GM18861 (cell line): Measurements from ENCODE around the gene MIEF2.
"Not testable (repeated sequence)": the region's sequence is repeated elsewhere in the genome, so short reads cannot be mapped to it uniquely, and the experiment has no call there.

Experiments used
- ATAC-seq: cut with Tn5 transposase; IDR thresholded peaks from one replicate; pipeline ENCODE4 v1.9.1; 2021; ENCODE audit not compliant: unreplicated experiment

MIEF2 gene, protein sequence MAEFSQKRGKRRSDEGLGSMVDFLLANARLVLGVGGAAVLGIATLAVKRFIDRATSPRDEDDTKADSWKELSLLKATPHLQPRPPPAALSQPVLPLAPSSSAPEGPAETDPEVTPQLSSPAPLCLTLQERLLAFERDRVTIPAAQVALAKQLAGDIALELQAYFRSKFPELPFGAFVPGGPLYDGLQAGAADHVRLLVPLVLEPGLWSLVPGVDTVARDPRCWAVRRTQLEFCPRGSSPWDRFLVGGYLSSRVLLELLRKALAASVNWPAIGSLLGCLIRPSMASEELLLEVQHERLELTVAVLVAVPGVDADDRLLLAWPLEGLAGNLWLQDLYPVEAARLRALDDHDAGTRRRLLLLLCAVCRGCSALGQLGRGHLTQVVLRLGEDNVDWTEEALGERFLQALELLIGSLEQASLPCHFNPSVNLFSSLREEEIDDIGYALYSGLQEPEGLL

DNA sequence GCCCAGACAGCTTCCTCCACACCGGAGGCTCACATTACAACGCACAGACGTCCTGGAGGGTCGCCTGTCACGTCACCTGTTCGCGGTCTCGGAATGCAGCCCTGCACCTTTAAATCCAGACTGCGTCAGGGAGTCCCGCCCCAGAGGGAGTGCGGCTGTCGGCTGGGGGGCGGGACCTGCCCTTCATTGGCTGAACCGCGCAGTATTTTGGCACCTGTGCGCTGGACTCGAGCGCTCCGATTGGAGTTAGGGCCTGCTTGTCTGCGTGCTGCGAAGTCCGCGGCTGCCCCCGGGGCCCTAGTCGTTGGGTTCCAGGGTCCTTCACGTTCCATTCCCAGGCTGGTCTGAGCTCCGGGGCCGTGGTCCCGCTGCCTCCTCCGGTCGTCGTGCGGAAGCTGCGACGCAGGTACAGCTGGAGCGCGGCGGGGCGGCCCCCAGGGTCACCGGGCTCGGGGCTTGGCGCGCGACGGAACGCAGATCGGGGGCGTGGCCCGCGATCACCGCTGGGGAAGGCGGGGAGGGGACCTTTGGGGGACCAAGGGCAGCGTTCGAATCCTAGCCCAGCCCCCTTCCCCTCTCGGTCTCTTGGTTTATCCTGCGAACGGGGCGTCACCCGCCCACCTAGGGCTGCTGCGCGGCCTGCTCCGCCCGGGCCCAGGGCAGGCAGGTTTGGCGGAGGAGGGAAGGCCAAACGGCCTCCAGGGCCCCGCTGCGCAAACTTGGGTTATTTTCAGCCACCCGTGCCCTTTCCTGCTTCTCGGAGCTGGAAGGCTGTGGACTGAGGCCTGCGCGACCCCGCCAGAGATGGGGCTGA, at the start of gene MIEF2:
Gene MIEF2, plus strand, starts transcription at position 331 of the 814 bp plus-strand sequence. CDS start 2,059 bp downstream, outside the sequence.
- peak; percentile 62 for ATAC-seq

DNA sequence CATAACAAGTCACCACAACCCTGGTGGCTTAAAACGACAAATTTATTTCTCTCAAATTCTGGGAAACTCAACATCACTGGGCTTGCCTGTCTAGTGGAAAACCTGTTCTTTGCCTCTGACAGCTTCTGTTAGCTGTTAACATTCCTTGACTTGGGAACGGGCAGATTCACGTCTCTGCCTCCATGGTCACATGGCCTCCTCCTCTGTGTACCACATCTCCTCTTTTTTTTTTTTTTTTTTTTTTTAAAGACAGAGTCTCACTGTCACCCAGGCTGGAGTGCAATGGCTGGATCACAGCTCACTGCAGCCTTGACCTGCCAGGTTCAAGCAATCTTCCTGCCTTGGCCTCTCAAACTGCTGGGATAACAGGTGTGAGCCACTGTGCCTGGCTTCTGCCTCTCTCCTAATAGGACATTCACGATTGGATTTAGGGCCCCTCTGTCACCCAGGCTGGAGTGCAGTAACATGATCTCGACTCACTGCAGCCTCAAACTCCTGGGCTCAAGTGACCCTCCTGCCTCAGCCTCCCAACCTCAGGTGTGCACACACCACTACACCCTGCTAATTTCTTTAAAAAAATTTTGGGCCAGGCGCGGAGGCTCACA, 46.7 kb upstream of the MIEF2 start:
- no peak for ATAC-seq

DNA sequence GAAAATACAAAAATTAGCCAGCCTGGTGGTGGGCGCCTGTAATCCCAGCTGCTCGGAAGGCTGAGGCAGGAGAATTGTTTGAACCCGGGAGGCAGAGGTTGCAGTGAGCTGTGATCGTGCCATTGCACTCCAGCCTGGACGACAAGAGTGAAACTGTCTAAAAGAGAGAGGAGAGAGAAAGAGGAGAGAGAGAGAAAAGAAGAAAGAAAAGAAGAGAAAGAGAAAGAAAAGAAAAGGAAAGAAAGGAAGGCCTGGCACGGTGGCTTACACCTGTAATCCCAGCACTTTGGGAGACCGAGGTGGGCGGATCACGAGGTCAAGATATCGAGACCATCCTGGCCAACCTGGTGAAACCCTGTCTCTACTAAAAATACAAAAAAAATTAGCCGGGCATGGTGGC, 43.6 kb upstream of the MIEF2 start:
- not testable (repeated sequence) for ATAC-seq

DNA sequence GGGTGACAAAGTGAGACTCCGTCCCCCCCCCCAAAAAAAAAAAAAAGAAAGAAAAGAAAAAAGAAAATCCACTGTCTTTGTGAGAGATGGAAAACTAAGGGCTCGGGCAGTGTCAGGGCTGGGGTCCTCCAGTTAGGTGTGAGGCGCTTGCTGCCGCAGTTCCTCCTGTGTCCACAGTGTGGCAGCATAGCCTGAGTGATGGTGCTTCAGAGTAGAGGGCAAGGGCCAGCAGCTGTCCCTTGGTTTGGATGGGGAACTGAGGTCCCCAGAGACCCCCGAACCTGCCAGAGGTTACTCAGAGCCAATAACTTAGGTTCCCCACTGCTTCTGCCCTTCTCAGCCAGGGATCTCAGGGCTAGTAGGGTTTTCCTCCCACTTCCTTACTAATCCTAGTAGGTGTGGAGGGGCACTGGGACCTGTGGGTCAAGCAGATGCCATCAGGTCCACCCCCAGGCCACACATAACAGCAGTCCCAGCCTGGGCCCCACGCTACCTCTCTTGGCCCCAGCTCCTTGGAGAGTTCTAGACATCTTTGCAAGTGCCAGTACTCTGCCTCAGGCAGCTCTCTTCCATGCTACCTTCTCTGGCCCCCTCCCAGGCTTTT, 42.9 kb upstream of the MIEF2 start:
- ATAC-seq: no peak

DNA sequence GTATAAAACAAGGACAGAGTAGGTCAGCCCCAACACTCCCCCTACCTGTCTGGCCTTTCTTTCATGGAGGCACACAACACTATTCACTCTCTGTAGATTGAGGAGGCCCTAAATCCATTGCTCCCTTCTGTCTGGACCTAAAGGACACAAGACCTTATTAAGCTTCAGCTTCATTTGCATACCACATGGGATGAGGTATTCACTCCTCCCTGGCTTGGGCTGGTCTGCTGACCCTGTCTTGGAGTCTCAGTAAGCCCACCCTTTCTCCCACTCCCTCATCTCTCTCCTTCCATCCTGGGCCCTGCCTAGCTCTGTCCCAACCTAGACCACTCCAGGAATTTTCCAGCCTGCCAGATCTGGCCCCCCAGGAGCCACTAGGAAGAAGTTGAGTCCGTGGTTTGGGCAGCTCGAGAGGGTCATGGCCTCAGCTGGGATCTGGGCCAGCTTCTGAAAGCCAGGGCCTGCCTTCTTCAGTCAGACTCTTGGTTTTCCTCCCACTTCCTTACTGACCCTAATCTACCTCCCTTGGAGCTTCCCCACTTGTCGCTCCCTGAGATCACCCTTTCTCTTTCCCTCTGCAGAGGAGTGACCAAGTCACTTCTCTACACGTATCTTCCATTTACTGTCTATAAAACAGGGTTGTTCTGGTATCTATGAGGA, 41.6 kb upstream of the MIEF2 start:
- ATAC-seq: no peak

DNA sequence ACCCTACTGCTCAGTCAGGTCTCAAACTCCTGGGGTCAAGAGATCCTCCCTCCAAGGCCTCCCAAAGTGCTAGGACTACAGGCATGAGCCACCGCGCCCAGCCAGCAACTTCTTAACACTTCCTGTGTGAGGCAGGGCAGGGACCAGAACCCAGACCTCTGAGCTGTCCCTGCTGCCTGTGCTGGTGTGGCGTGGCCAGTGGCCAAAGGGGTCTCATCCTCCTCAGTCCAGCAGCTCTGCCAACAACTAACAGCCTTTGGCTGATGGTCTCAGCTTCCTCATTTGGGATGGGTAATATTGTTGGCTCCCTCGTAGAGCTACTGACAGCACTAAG, 36.4 kb upstream of the MIEF2 start:
- no peak for ATAC-seq

DNA sequence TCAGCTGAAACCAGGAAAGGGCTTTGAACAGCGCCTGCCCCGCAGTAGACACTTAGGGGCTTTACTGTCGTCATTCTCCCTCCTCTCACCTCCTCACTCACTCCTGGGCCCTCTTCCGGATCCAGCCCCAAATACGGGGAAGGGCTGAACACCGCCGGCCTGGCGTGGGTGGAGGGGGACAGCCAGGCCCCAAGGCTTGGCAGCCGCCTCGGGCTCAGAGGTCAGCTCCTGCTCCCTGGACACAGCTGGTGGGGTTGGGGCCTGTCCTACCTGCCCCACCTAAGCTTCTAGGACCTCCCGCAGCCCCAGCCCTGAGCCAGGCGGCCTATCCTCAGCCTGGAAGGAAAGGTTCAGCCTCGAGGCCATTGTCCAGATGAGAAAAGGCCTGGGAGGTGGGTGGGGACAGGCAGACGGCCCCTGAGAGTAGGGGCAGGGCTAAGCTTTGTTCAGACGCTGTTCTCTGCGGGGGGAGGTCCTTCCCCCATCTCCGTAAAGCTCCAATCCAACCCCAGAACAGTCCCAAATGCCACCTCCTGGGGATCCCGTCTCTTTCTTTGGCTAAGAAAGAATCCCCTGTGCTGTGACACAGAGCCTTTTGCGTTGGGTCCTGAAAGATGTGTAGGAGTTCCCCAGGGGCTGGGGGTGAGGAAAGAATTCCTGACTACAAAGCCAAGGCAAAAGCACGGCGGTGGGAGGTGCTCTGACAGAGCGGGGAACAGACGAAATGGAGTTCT, 35.9 kb upstream of the MIEF2 start:
- ATAC-seq: no peak

DNA sequence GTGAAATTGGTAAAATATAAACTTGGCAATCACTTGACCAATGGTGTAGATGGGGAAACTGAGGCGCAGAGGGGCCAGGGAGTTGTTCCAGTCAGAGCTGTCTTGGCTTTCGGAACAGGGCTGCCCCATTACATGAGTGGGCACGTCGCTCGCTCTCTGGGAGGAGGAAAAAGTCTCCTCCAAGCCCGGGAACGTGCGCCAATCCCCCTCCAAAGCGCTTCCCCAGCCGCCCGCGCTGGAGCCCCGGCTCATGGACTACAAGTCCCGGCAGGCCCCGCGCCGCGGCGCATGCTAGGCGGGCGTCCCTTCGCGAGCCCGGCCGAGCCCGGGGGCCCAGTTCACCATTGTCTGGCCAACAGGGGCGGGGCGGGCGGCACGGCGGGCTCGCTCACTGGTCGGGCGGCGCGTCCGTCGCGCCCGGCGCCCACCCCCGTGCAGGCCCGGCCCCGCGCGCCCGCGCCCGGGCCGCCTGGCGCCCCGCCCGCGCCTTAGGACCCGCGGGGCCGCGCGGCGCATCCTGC, 35.3 kb upstream of the MIEF2 start, which contains the start of gene LLGL1:
Gene LLGL1, plus strand, starts transcription at position 515 of the 521 bp plus-strand sequence. CDS start 48 bp downstream, outside the sequence.
- ATAC-seq: peak; percentile 79

DNA sequence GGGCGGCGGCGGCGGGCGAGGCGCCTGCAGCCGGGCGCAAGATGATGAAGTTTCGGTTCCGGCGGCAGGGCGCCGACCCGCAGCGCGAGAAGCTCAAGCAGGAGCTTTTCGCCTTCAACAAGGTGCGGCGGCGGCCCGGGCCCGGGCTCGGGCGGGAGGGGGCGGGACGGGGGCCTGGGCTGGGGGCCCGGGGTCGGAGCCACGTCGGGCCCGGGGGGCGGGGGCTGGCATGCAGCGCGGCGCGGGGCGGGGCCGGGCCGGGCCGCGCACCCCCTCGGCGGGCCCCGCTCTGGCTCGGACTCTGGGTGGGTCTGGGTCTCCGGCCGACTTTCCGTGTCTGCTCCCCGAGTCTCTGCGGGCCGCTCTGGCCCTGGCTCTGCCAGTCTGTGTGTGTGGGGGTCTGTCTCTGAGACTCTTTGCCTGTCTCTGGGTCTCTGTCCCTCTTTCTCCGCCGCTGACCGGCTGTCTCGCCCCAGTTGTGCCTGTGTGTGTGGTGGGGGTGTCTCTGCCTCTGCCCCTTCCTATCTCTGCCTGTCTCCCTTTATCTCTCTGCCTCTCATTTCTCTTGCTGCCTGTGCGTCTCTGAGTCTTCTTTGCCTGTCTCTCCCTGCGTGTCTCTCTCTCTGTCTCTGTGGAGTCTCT, 34.7 kb upstream of the MIEF2 start:
- ATAC-seq: peak; percentile 5

DNA sequence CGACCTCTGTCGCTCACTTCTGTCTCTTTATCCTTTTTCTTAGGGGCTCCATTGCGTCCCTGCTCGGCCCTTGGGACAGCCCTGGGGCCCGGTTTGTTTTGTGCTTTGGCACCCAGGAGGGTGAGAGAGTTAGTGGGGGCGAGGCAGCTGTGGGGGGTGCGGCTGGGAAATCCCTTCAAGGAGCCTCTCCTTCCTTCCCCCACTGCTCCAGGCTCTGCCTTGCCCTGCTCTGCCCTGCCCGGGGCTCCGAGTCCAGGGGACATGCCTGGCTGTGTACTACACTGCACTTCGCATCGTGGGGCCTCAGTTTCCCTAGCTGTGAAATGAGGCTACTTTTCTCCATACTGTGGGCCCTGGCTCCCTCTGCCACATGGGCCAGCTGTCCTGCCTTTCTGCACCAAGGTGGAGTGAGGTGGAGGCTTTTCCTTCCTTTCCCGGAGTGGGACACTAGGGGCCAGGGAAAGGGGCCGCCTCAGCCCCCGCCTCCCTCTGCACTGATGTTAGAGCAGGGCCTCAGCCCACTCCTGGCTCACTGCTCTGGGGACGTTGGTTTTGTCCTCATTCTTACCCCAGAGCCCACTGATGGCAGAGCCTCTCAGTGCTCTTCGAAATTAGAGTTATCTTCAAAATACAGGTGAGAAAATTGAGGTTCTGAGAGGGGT, 34.0 kb upstream of the MIEF2 start:
- no peak for ATAC-seq

DNA sequence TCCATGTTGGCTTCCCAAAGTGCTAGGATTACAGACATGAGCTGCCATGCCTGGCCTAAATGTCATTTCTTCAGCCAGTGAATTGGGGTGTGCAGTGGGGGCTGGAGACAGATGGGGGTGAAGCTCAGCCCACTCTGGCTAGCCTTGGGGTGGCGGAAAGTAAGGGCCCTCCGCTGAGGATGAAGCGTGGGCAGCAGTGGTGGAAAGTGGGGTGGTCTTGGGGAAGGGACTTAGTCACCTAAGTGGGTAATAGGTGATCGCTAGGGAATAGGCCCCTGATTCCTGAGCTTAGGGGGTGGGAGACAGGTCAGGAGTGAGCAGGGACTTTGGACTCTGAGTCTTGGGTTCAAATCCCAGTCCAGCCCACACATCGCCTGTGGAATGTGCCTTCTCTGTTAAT, 32.8 kb upstream of the MIEF2 start:
- no peak for ATAC-seq

DNA sequence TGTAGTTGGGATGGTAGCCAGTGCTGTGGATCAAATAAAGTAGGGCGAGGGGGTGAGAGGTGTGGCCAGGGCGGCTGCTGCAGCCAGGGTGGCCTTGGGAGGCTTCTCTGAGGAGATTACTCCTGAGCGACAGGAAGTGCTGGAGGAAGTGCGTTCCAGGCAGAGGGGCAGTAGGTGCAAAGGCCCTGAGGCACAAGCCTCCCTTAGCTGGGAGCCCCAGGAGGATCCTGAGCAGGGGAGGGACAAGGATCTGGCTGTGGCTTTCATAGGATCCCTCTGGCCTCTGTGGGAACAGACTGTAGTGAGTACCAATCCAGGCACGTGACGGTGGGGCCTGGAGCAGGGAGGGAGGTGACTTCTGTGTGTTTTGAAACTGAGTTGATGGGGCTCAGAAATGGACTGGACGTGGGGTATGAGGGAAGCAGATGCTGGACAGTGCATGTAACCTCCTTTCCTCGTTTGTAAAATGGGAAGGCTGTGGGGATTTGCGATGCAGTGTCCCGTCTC, 32.2 kb upstream of the MIEF2 start:
- no peak for ATAC-seq

DNA sequence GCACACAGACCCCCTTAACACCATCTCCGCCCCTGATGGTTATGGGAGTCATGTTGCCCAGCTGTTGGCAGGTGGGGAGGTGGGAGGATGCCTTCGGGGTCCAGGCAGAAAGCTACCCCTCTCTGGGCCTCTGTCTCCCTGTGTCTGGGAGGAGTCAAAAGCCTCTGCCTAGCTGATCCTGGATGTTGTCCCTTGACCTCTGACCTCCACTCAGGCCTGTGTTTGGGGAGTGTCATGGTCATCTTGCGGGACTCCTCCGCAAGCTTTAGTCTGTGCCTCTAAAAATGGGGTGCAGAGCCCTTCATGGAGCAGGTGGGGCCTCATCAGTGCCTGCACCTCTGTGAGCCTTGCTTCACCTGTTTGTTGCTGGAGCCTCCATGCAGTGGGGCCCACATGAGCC, 31.2 kb upstream of the MIEF2 start:
- ATAC-seq: no peak

DNA sequence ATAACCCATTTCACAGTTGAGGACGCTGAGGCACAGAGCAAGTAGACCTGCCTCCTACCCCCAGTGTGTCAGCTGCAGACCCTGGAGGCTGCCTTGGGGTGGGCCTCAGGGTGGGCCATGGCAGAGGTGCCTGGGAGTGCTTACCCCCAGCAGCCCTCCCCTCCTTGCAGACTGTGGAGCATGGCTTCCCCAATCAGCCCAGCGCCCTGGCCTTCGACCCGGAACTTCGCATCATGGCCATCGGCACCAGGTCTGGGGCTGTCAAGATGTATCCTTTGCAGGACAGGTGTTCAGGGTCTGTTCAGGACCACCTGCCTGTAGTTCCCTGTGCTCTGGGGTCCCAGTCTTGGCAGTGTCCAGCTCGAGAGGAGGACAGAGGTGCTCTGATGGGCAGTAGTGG, 30.7 kb upstream of the MIEF2 start:
- no peak for ATAC-seq

DNA sequence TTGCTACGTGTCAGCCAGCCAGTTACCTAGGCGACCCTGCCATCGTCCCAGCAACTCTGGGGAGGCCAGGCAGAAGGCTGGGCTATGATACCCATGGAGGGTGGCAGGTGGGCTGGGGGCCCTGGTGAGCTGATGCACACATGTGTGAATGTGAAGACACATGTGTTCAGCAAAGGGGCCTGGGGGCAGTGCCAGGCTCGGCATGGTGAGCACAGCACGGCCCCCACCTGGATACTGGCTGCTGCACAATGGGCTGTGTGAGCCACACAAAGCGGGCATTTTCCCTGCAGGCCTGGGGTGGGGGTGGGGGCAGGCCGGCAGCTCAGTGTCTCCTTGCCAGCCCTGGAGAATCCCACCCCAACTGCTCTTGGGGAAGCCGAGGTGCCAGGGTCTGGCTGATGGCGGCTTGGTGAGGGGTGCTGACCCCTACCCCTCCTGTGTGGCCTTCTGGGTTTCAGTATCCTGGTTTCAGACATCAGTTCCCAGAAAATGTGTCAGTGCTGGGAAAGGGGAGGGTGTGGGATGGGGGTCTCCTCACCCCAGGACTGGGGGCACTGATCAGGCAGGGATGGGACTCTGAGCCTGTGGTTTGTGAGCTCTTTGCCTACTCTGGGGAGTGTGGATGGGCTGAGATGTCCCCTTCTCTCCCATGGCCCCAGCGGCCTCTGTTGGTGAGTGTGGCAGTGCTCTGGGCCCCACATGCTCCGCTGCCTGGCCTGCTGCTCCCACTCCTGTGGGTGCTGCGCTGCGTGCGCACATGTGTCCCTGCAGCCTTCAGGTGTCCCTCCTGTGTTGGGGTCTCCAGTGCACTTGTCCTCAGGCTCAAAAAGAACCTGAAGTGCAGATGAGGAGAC, 29.9 kb upstream of the MIEF2 start:
- ATAC-seq: no peak

DNA sequence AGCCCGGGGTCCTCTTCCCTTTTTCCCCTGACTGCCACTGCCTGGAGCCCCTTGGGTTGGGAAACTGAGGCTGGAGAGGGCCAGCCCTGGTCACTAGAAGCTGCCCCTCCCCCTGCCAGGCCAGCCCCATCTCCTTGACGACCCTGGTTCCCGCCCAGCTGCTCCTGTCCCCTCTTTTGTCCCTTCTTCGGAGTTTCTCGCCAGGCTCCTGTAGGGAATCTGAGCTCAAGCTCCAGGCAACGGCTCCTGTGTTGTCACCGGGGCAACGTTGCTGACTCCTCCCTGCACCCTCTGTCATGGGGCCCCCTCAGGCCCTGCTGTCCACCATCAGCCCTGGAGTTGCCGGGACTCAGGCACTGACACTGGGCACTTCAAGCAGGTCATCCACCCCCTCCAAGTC, 29.3 kb upstream of the MIEF2 start:
- no peak for ATAC-seq

DNA sequence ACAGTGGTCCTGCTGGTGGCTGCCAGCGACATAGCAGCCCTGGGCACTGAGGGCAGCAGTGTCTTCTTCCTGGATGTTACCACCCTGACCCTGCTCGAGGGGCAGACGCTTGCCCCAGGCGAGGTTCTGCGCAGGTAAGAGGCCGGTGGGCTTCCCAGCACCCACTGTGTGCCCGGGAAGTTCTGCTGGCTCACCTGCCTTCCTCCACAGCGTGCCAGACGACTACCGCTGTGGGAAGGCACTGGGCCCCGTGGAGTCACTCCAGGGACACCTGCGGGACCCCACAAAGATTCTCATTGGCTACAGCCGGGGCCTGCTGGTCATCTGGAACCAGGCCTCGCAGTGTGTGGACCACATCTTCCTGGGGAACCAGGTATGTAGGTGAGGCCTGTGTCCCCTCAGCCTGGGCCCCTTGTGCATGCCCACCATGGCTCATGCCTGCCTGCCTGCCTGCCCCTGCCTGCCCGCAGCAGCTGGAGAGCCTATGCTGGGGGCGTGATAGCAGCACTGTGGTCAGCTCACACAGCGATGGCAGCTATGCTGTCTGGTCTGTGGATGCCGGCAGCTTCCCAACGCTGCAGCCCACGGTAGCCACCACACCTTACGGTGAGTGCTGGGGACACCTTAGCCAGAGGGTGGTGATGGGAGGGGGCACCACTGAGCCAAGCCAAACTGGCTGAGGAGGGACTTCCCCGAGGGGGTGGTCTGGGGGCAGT, 26.5 kb upstream of the MIEF2 start:
- ATAC-seq: no peak
